GM23338 (cell line): ENCODE data around the gene INPP4B. TPM values are rescaled to one million over a fixed set of nuclear protein-coding genes. Genes with fewer than 3 reads are reported as not detected.

Experiments
- ATAC-seq: fragments of 200-7000 bp; cut with Tn5 transposase; 3 replicates; pipeline ENCODE4 v1.9.1; 2020
- DNase-seq: peaks from one replicate; pipeline ENCODE4 v3.0.0-alpha.2; 2015; ENCODE audit warnings: low spot score
- H2AFZ ChIP-seq: fragments of 200-600 bp; sonication (generic); 2 replicates; pipeline ENCODE4 v1.8.0; 2016; ENCODE audit warnings: antibody characterized with exemption, mild to moderate bottlenecking, moderate library complexity
- H3F3A ChIP-seq: fragments of 200-600 bp; sonication (generic); replicated peaks from 2 replicates; pipeline ENCODE4 v1.8.0; 2017; ENCODE audit warnings: antibody characterized with exemption, mixed run types, low read depth
- H3K27ac ChIP-seq: fragments of 200-600 bp; sonication (generic); 2 replicates; pipeline ENCODE4 v1.6.1; 2016; ENCODE audit warnings: low read depth
- H3K27me3 ChIP-seq: fragments of 200-600 bp; sonication (generic); 2 replicates; pipeline ENCODE4 v1.8.0; 2016; ENCODE audit warnings: mild to moderate bottlenecking, mixed run types, moderate library complexity; ENCODE audit not compliant: insufficient read depth
- H3K36me3 ChIP-seq: fragments of 200-600 bp; sonication (generic); 2 replicates; pipeline ENCODE4 v1.8.0; 2016; ENCODE audit warnings: mild to moderate bottlenecking; ENCODE audit not compliant: insufficient read depth
- H3K4me1 ChIP-seq: fragments of 200-600 bp; sonication (generic); 2 replicates; pipeline ENCODE4 v1.8.0; 2016; ENCODE audit warnings: mild to moderate bottlenecking, moderate library complexity; ENCODE audit not compliant: insufficient read depth
- H3K4me2 ChIP-seq: fragments of 200-600 bp; sonication (generic); 2 replicates; pipeline ENCODE4 v1.7.1; 2017; ENCODE audit warnings: mixed run types
- H3K4me3 ChIP-seq: fragments of 200-600 bp; sonication (generic); 2 replicates; pipeline ENCODE4 v1.6.1; 2016; ENCODE audit warnings: mixed run types
- H3K79me2 ChIP-seq: fragments of 200-600 bp; sonication (generic); replicated peaks from 2 replicates; pipeline ENCODE4 v1.8.0; 2017; ENCODE audit warnings: mild to moderate bottlenecking; ENCODE audit not compliant: insufficient read depth
- H3K9me2 ChIP-seq: fragments of 200-600 bp; sonication (generic); 2 replicates; pipeline ENCODE4 v1.8.0; 2017; ENCODE audit not compliant: insufficient read depth
- H4K20me1 ChIP-seq: fragments of 200-600 bp; sonication (generic); replicated peaks from 2 replicates; pipeline ENCODE4 v1.8.0; 2017; ENCODE audit warnings: mild to moderate bottlenecking; ENCODE audit not compliant: insufficient read depth
- H3K27ac Mint-ChIP-seq: 2 replicates; pipeline ENCODE4 v1.8.0; 2020; ENCODE audit warnings: inconsistent platforms, mild to moderate bottlenecking, moderate library complexity, mixed read lengths
- H3K27me3 Mint-ChIP-seq: 3 replicates; pipeline ENCODE4 v1.8.0; 2022; ENCODE audit warnings: low read depth, mild to moderate bottlenecking, moderate library complexity, mixed read lengths, inconsistent platforms; ENCODE audit not compliant: insufficient read depth, poor library complexity
- H3K36me3 Mint-ChIP-seq: 3 replicates; pipeline ENCODE4 v1.8.0; 2021; ENCODE audit warnings: low read depth, mild to moderate bottlenecking, inconsistent platforms, moderate library complexity, mixed read lengths
- H3K4me1 Mint-ChIP-seq: 3 replicates; pipeline ENCODE4 v1.8.0; 2020; ENCODE audit warnings: mild to moderate bottlenecking, inconsistent platforms, mixed read lengths
- H3K4me3 Mint-ChIP-seq: 3 replicates; pipeline ENCODE4 v1.8.0; 2021; ENCODE audit warnings: moderate library complexity, mild to moderate bottlenecking, inconsistent platforms, mixed read lengths
- H3K9me3 Mint-ChIP-seq: 3 replicates; pipeline ENCODE4 v1.8.0; 2020; ENCODE audit warnings: moderate library complexity, mild to moderate bottlenecking, inconsistent platforms, mixed read lengths
- CREB1 ChIP-seq: fragments of 250-450 bp; sonication (Bioruptor Pico); IDR thresholded peaks from 2 replicates; pipeline ENCODE4 v1.5.0; 2020; ENCODE audit warnings: low read depth, mild to moderate bottlenecking, moderate library complexity
- EZH2 ChIP-seq: fragments of 200-600 bp; sonication (generic); IDR thresholded peaks from one replicate; pipeline ENCODE4 v1.8.0; 2017; ENCODE audit warnings: antibody characterized with exemption, mild to moderate bottlenecking, low read depth; ENCODE audit not compliant: unreplicated experiment
- JUNB ChIP-seq: IDR thresholded peaks from one replicate; pipeline ENCODE4 v1.6.1; 2016; ENCODE audit warnings: antibody characterized with exemption; ENCODE audit not compliant: unreplicated experiment
- NANOG ChIP-seq: IDR thresholded peaks from 2 replicates; pipeline ENCODE4 v1.6.1; 2016; ENCODE audit warnings: antibody characterized with exemption, borderline replicate concordance
- STAT1 ChIP-seq: IDR thresholded peaks from one replicate; pipeline ENCODE4 v1.6.1; 2016; ENCODE audit warnings: antibody characterized with exemption; ENCODE audit not compliant: unreplicated experiment
- ZNF114 ChIP-seq: fragments of 250-450 bp; sonication (Bioruptor Pico); IDR thresholded peaks from 2 replicates; pipeline ENCODE4 v1.5.0; 2020; ENCODE audit warnings: mild to moderate bottlenecking, moderate library complexity
- polyA plus RNA-seq: library from polyadenylated mRNA; unstranded; fragments of >200 nt; fragmentation: Nextera tagmentation; extraction: Ambion mirVana; gene quantifications from 2 replicates; pipeline ENCODE4 v1.2.1, GENCODE V29; 2016
- total RNA-seq: library from RNA; depleted of rRNA; stranded (reverse); fragments of >200 nt; shearing (Covaris generic); gene quantifications from 2 replicates; pipeline ENCODE4 v1.2.3, GENCODE V29; 2014
- TF ChIP-seq, protein P1 (sequence below): IDR thresholded peaks from one replicate; pipeline ENCODE4 v1.6.1; 2018; ENCODE audit warnings: antibody characterized with exemption; ENCODE audit not compliant: unreplicated experiment
- TF ChIP-seq, protein P2 (sequence below), 2 experiments: fragments of 200-600 bp in 1 of 2; sonication (generic) in 1 of 2; conservative IDR thresholded peaks; 2 replicates each; pipeline versions ENCODE4 v1.5.1 to v1.6.1; 2016 to 2017; ENCODE audit warnings: antibody characterized with exemption in 2 of 2, low read depth in 2 of 2, mild to moderate bottlenecking in 2 of 2, moderate library complexity in 1 of 2
- TF ChIP-seq, protein P3 (sequence below): fragments of 250-450 bp; sonication (Bioruptor Pico); IDR thresholded peaks from 2 replicates; pipeline ENCODE4 v1.5.0; 2020; ENCODE audit warnings: mild to moderate bottlenecking, moderate library complexity

The INPP4B gene
- total and polyA plus RNA-seq, 2 experiments from 2014 or later, result 0.11 to 0.14 TPM

DNA sequence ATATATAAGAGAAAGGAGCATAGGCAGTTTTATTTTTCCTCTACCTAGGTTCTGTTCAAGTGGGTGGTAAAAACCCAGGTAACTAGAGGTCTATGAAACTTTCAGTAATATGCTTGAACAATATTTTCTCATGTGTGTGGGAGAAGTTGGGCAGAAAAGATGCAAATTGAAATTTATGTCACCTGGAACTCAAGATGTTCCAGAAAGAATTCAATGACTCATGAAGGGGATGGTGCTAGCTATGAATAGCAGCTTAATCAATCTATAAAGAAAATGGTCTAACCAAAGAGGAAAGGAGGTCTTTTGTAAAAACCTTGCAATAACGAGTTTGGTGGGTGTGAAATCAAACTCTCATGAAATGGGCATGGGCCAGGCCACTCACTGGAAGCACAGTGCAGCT, 263.8 kb downstream of the INPP4B start:
- DNase-seq, result no peak
- Mint-ChIP-seq H3K27me3 (no peaks in the 10 kb centered on the region), H3K9me3 (no peaks in the 10 kb centered on the region), H3K4me3 (no peak overlapping the region), H3K36me3 (no peaks in the 10 kb centered on the region), H3K27ac (no peak overlapping the region), H3K4me1 (no peaks in the 10 kb centered on the region)
- Histone ChIP-seq H3K4me2 (no peak overlapping the region), H3K9me2 (no peaks in the 10 kb centered on the region), H3F3A (no peaks in the 10 kb centered on the region), H3K79me2 (no peaks in the 10 kb centered on the region), H3K4me1 (no peaks in the 10 kb centered on the region), H3K27ac (no peak overlapping the region), H3K27me3 (no peaks in the 10 kb centered on the region), H3K4me3 (no peak overlapping the region), H2AFZ (no peak overlapping the region), H3K36me3 (no peaks in the 10 kb centered on the region), H4K20me1 (no peaks in the 10 kb centered on the region)
- no peak for ATAC-seq
- TF ChIP-seq CREB1 (CRISPR knock-in tag) (no peak), STAT1 (no peak), JUNB (no peak), EZH2 (no peak), ZNF114 (no peak)

DNA sequence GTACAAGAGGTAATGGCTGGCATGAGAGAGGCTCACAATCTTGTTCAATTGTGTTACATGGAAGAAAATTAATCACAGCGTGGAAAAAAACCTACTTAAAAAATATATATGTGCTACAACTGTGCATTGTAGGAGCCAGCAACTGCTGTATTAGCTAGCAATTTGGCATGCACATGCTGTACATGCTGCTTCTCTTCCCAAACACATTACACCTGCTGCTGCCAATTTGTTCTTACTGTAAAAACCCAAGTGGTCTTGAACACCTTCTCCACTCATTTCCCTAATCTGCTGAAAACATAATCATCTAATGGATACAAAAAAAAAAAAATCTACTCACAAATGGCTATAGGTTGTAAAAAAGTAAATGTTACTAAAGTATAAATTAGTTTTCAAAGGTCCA, 264.2 kb downstream of the INPP4B start:
- H3K79me2 ChIP-seq, result no peaks in the 10 kb centered on the region
- H2AFZ ChIP-seq, result no peak overlapping the region
- H3F3A ChIP-seq, result no peaks in the 10 kb centered on the region
- H4K20me1 ChIP-seq, result no peaks in the 10 kb centered on the region
- no peaks in the 10 kb centered on the region for H3K36me3 Mint-ChIP-seq
- TF ChIP-seq, protein P1, sequence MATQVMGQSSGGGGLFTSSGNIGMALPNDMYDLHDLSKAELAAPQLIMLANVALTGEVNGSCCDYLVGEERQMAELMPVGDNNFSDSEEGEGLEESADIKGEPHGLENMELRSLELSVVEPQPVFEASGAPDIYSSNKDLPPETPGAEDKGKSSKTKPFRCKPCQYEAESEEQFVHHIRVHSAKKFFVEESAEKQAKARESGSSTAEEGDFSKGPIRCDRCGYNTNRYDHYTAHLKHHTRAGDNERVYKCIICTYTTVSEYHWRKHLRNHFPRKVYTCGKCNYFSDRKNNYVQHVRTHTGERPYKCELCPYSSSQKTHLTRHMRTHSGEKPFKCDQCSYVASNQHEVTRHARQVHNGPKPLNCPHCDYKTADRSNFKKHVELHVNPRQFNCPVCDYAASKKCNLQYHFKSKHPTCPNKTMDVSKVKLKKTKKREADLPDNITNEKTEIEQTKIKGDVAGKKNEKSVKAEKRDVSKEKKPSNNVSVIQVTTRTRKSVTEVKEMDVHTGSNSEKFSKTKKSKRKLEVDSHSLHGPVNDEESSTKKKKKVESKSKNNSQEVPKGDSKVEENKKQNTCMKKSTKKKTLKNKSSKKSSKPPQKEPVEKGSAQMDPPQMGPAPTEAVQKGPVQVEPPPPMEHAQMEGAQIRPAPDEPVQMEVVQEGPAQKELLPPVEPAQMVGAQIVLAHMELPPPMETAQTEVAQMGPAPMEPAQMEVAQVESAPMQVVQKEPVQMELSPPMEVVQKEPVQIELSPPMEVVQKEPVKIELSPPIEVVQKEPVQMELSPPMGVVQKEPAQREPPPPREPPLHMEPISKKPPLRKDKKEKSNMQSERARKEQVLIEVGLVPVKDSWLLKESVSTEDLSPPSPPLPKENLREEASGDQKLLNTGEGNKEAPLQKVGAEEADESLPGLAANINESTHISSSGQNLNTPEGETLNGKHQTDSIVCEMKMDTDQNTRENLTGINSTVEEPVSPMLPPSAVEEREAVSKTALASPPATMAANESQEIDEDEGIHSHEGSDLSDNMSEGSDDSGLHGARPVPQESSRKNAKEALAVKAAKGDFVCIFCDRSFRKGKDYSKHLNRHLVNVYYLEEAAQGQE, result no peak
- TF ChIP-seq STAT1 (no peak), NANOG (no peak)
- TF ChIP-seq, protein P2, sequence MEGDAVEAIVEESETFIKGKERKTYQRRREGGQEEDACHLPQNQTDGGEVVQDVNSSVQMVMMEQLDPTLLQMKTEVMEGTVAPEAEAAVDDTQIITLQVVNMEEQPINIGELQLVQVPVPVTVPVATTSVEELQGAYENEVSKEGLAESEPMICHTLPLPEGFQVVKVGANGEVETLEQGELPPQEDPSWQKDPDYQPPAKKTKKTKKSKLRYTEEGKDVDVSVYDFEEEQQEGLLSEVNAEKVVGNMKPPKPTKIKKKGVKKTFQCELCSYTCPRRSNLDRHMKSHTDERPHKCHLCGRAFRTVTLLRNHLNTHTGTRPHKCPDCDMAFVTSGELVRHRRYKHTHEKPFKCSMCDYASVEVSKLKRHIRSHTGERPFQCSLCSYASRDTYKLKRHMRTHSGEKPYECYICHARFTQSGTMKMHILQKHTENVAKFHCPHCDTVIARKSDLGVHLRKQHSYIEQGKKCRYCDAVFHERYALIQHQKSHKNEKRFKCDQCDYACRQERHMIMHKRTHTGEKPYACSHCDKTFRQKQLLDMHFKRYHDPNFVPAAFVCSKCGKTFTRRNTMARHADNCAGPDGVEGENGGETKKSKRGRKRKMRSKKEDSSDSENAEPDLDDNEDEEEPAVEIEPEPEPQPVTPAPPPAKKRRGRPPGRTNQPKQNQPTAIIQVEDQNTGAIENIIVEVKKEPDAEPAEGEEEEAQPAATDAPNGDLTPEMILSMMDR (conservative IDR thresholded peaks at IDR 0.05; ENCODE audit: low read depth in 2 of 2), result no peak
- TF ChIP-seq, protein P3, sequence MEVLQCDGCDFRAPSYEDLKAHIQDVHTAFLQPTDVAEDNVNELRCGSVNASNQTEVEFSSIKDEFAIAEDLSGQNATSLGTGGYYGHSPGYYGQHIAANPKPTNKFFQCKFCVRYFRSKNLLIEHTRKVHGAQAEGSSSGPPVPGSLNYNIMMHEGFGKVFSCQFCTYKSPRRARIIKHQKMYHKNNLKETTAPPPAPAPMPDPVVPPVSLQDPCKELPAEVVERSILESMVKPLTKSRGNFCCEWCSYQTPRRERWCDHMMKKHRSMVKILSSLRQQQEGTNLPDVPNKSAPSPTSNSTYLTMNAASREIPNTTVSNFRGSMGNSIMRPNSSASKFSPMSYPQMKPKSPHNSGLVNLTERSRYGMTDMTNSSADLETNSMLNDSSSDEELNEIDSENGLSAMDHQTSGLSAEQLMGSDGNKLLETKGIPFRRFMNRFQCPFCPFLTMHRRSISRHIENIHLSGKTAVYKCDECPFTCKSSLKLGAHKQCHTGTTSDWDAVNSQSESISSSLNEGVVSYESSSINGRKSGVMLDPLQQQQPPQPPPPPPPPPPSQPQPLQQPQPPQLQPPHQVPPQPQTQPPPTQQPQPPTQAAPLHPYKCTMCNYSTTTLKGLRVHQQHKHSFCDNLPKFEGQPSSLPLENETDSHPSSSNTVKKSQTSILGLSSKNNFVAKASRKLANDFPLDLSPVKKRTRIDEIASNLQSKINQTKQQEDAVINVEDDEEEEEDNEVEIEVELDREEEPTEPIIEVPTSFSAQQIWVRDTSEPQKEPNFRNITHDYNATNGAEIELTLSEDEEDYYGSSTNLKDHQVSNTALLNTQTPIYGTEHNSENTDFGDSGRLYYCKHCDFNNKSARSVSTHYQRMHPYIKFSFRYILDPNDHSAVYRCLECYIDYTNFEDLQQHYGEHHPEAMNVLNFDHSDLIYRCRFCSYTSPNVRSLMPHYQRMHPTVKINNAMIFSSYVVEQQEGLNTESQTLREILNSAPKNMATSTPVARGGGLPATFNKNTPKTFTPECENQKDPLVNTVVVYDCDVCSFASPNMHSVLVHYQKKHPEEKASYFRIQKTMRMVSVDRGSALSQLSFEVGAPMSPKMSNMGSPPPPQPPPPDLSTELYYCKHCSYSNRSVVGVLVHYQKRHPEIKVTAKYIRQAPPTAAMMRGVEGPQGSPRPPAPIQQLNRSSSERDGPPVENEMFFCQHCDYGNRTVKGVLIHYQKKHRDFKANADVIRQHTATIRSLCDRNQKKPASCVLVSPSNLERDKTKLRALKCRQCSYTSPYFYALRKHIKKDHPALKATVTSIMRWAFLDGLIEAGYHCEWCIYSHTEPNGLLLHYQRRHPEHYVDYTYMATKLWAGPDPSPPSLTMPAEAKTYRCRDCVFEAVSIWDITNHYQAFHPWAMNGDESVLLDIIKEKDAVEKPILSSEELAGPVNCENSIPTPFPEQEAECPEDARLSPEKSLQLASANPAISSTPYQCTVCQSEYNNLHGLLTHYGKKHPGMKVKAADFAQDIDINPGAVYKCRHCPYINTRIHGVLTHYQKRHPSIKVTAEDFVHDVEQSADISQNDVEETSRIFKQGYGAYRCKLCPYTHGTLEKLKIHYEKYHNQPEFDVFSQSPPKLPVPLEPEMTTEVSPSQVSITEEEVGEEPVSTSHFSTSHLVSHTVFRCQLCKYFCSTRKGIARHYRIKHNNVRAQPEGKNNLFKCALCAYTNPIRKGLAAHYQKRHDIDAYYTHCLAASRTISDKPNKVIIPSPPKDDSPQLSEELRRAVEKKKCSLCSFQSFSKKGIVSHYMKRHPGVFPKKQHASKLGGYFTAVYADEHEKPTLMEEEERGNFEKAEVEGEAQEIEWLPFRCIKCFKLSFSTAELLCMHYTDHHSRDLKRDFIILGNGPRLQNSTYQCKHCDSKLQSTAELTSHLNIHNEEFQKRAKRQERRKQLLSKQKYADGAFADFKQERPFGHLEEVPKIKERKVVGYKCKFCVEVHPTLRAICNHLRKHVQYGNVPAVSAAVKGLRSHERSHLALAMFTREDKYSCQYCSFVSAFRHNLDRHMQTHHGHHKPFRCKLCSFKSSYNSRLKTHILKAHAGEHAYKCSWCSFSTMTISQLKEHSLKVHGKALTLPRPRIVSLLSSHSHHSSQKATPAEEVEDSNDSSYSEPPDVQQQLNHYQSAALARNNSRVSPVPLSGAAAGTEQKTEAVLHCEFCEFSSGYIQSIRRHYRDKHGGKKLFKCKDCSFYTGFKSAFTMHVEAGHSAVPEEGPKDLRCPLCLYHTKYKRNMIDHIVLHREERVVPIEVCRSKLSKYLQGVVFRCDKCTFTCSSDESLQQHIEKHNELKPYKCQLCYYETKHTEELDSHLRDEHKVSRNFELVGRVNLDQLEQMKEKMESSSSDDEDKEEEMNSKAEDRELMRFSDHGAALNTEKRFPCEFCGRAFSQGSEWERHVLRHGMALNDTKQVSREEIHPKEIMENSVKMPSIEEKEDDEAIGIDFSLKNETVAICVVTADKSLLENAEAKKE, result no peak
- no peaks in the 10 kb centered on the region for H3K36me3 ChIP-seq
- H3K27ac ChIP-seq, result no peak overlapping the region
- no peaks in the 10 kb centered on the region for H3K4me1 Mint-ChIP-seq
- no peak overlapping the region for H3K4me3 Mint-ChIP-seq
- ATAC-seq (no peak), DNase-seq (no peak)
- H3K4me2 ChIP-seq, result no peak overlapping the region
- no peaks in the 10 kb centered on the region for H3K9me3 Mint-ChIP-seq
- no peaks in the 10 kb centered on the region for H3K27me3 Mint-ChIP-seq
- no peaks in the 10 kb centered on the region for H3K4me1 ChIP-seq
- no peak overlapping the region for H3K27ac Mint-ChIP-seq
- no peaks in the 10 kb centered on the region for H3K27me3 ChIP-seq
- H3K4me3 ChIP-seq, result no peak overlapping the region
- H3K9me2 ChIP-seq, result no peaks in the 10 kb centered on the region
